Neural cell (in vitro differentiated cells): ENCODE data around the gene NEUROD1.

Experiments
- CTCF ChIP-seq: fragments of 450-650 bp; IDR thresholded peaks from 2 replicates; pipeline ENCODE4 v1.5.1; 2014; ENCODE audit warnings: antibody characterized with exemption, mild to moderate bottlenecking, moderate library complexity; ENCODE audit not compliant: poor library complexity, severe bottlenecking
- EP300 ChIP-seq: fragments of 450-650 bp; conservative IDR thresholded peaks from 2 replicates; pipeline ENCODE4 v1.6.1; 2014; ENCODE audit warnings: antibody characterized with exemption, mild to moderate bottlenecking, moderate library complexity; ENCODE audit not compliant: poor library complexity, severe bottlenecking
- EZH2 ChIP-seq: fragments of 200-600, 300-800 bp; shearing (Covaris generic), sonication (generic); IDR thresholded peaks from 2 replicates; pipeline ENCODE4 v1.6.1; 2014; ENCODE audit warnings: antibody characterized with exemption, low read length, borderline replicate concordance, mild to moderate bottlenecking; ENCODE audit not compliant: insufficient read depth, poor library complexity, severe bottlenecking
- POLR2AphosphoS5 ChIP-seq: IDR thresholded peaks from 2 replicates; pipeline ENCODE4 v1.6.1; 2012
- RAD21 ChIP-seq: fragments of 450-650 bp; conservative IDR thresholded peaks from 2 replicates; pipeline ENCODE4 v1.6.1; 2014; ENCODE audit warnings: antibody characterized with exemption, mild to moderate bottlenecking, moderate library complexity
- REST ChIP-seq: IDR thresholded peaks from 2 replicates; pipeline ENCODE4 v1.6.1; 2012; ENCODE audit warnings: borderline replicate concordance
- SMC3 ChIP-seq: fragments of 450-650 bp; conservative IDR thresholded peaks from 2 replicates; pipeline ENCODE4 v1.6.1; 2014; ENCODE audit warnings: antibody characterized with exemption, mild to moderate bottlenecking, moderate library complexity; ENCODE audit not compliant: poor library complexity

GRCh38 chr2:181685150-181685688 is 4.9 kb upstream of the NEUROD1 start:
- no peak for TF ChIP-seq CTCF
- TF ChIP-seq EZH2: no peak
- no peak for TF ChIP-seq EP300
- no peak for TF ChIP-seq SMC3
- TF ChIP-seq REST: no peak
- TF ChIP-seq RAD21: no peak
- no peak for TF ChIP-seq POLR2AphosphoS5
